Urinary bladder (tissue), 4 donors: ENCODE results near the gene AKAP12. TPM values are rescaled to one million over a fixed set of nuclear protein-coding genes. Genes with fewer than 3 reads are reported as not detected.
A peak's percentile ranks its signal among the peaks of the same experiment; 100 is the strongest.

Experiments
- DNase-seq: peaks from one replicate; pipeline ENCODE4 v3.0.0-alpha.2; 2015; ENCODE audit errors: extremely low spot score
- H3K27ac ChIP-seq: one replicate; pipeline ENCODE4 v1.5.1; 2013; ENCODE audit warnings: low read depth, mild to moderate bottlenecking, moderate library complexity
- H3K36me3 ChIP-seq: one replicate; pipeline ENCODE4 v1.6.1; 2013; ENCODE audit warnings: mild to moderate bottlenecking, moderate library complexity; ENCODE audit not compliant: insufficient read depth
- H3K4me1 ChIP-seq: one replicate; pipeline ENCODE4 v1.6.1; 2013; ENCODE audit warnings: mild to moderate bottlenecking, moderate library complexity; ENCODE audit not compliant: insufficient read depth
- H3K4me3 ChIP-seq: one replicate; pipeline ENCODE4 v1.5.1; 2013; ENCODE audit warnings: low read depth, low read length
- WGBS: extraction: QIAGEN DNeasy Blood & Tissue Kit; methylation state at CpG from one replicate; pipeline ENCODE4 v1.1.7; 2013; 5-methylcytosine and 5-hydroxymethylcytosine counted together
- polyA plus RNA-seq: library from polyadenylated mRNA; stranded (reverse); fragments of 200-250 nt; gene quantifications from one replicate; pipeline ENCODE4 v1.2.3, GENCODE V29; 2013
- total RNA-seq: library from RNA; depleted of rRNA; stranded (reverse); fragments of >200 nt; gene quantifications from one replicate; pipeline ENCODE4 v1.2.3, GENCODE V29; 2014
- donor health status: healthy with polysubstance abuse.
- donor health status: healthy.

AKAP12 gene
- total RNA-seq (226 TPM), polyA plus RNA-seq (43.3 TPM)

- peak within 1 kb of the TSS; percentile 94 for H3K27ac ChIP-seq
- no peaks in the 10 kb centered on the region for H3K36me3 ChIP-seq
- no peaks in the 10 kb centered on the region for H3K4me1 ChIP-seq
- WGBS = 18% methylated on average over 23 of the region's 23 CpGs
- DNase-seq = no peak
- H3K4me3 ChIP-seq = peak within 1 kb of the TSS; percentile 80
These were observed at the start of gene AKAP12 for GRCh38 chr6:151239603-151240035. Gene AKAP12, plus strand, starts transcription at chr6:151239967. Its CDS starts 596 bp downstream, at chr6:151240563.

- Histone ChIP-seq H3K4me1 (no peaks in the 10 kb centered on the region), H3K36me3 (no peaks in the 10 kb centered on the region), H3K27ac (no peak overlapping the region), H3K4me3 (no peak overlapping the region)
- DNase-seq = no peak
- WGBS = 78% methylated on average over 4 of the region's 4 CpGs
These were observed 48.2 kb upstream of the AKAP12 start for GRCh38 chr6:151191527-151191926.

- no peak overlapping the region for H3K4me3 ChIP-seq
- H3K36me3 ChIP-seq = no peaks in the 10 kb centered on the region
- no peaks in the 10 kb centered on the region for H3K4me1 ChIP-seq
- no peak overlapping the region for H3K27ac ChIP-seq
- DNase-seq = no peak
- WGBS = 54% methylated on average over 1 of the region's 1 CpG
These were observed 43.2 kb upstream of the AKAP12 start for GRCh38 chr6:151196555-151196954.

- Histone ChIP-seq H3K27ac (no peak overlapping the region), H3K36me3 (no peaks in the 10 kb centered on the region), H3K4me3 (no peak overlapping the region), H3K4me1 (no peaks in the 10 kb centered on the region)
- 88% methylated on average over 1 of the region's 1 CpG for WGBS
- no peak for DNase-seq
These were observed 42.2 kb upstream of the AKAP12 start for GRCh38 chr6:151197556-151197955.

GRCh38 chr6:151199991-151200390, 39.8 kb upstream of the AKAP12 start:
- 56% methylated on average over 1 of the region's 1 CpG for WGBS
- Histone ChIP-seq H3K4me1 (no peaks in the 10 kb centered on the region), H3K36me3 (no peaks in the 10 kb centered on the region), H3K27ac (no peak overlapping the region), H3K4me3 (no peak overlapping the region)
- DNase-seq = no peak

- Histone ChIP-seq H3K27ac (no peak overlapping the region), H3K36me3 (no peaks in the 10 kb centered on the region), H3K4me1 (no peaks in the 10 kb centered on the region), H3K4me3 (no peak overlapping the region)
- WGBS = 92% methylated on average over 4 of the region's 4 CpGs
- no peak for DNase-seq
These were observed 33.8 kb upstream of the AKAP12 start for GRCh38 chr6:151205721-151206600.

- H3K4me1 ChIP-seq = no peaks in the 10 kb centered on the region
- no peak overlapping the region for H3K27ac ChIP-seq
- WGBS = 98% methylated on average over 2 of the region's 2 CpGs
- no peak overlapping the region for H3K4me3 ChIP-seq
- no peak for DNase-seq
- no peaks in the 10 kb centered on the region for H3K36me3 ChIP-seq
These were observed 32.1 kb upstream of the AKAP12 start for GRCh38 chr6:151207674-151208073.

GRCh38 chr6:151209071-151209831, 30.5 kb upstream of the AKAP12 start:
- no peak overlapping the region for H3K4me3 ChIP-seq
- H3K4me1 ChIP-seq = no peaks in the 10 kb centered on the region
- no peak for DNase-seq
- H3K36me3 ChIP-seq = no peaks in the 10 kb centered on the region
- WGBS = 20% methylated on average over 11 of the region's 11 CpGs
- no peak overlapping the region for H3K27ac ChIP-seq

- no peak for DNase-seq
- no peaks in the 10 kb centered on the region for H3K36me3 ChIP-seq
- H3K27ac ChIP-seq = no peak overlapping the region
- no peak overlapping the region for H3K4me3 ChIP-seq
- 93% methylated on average over 1 of the region's 1 CpG for WGBS
- no peaks in the 10 kb centered on the region for H3K4me1 ChIP-seq
These were observed 28.7 kb upstream of the AKAP12 start for GRCh38 chr6:151211075-151211474.

GRCh38 chr6:151213352-151213751, 26.4 kb upstream of the AKAP12 start:
- no peak for DNase-seq
- Histone ChIP-seq H3K4me3 (no peak overlapping the region), H3K27ac (no peak overlapping the region), H3K36me3 (no peaks in the 10 kb centered on the region), H3K4me1 (no peaks in the 10 kb centered on the region)
- WGBS = 95% methylated on average over 5 of the region's 5 CpGs

- no peak overlapping the region for H3K4me3 ChIP-seq
- no peaks in the 10 kb centered on the region for H3K36me3 ChIP-seq
- H3K27ac ChIP-seq = no peak overlapping the region
- DNase-seq = no peak
- 79% methylated on average over 2 of the region's 2 CpGs for WGBS
- H3K4me1 ChIP-seq = no peaks in the 10 kb centered on the region
These were observed 23.8 kb upstream of the AKAP12 start for GRCh38 chr6:151215999-151216398.

GRCh38 chr6:151216804-151217203, 23.0 kb upstream of the AKAP12 start:
- no peaks in the 10 kb centered on the region for H3K4me1 ChIP-seq
- no peaks in the 10 kb centered on the region for H3K36me3 ChIP-seq
- no peak overlapping the region for H3K4me3 ChIP-seq
- WGBS = 77% methylated on average over 6 of the region's 6 CpGs
- H3K27ac ChIP-seq = no peak overlapping the region
- DNase-seq = no peak

- WGBS = 89% methylated on average over 3 of the region's 3 CpGs
These were observed 20.6 kb upstream of the AKAP12 start for GRCh38 chr6:151219192-151219591.

GRCh38 chr6:151224076-151224475, 15.7 kb upstream of the AKAP12 start:
- H3K4me1 ChIP-seq = no peaks in the 10 kb centered on the region

More at GRCh38 chr6:151219192-151219591, 20.6 kb upstream of the AKAP12 start:
- Histone ChIP-seq H3K36me3 (no peaks in the 10 kb centered on the region), H3K27ac (no peak overlapping the region), H3K4me1 (no peaks in the 10 kb centered on the region), H3K4me3 (no peak overlapping the region)
- DNase-seq = no peak

More at GRCh38 chr6:151224076-151224475, 15.7 kb upstream of the AKAP12 start:
- Histone ChIP-seq H3K36me3 (no peaks in the 10 kb centered on the region), H3K27ac (no peak overlapping the region), H3K4me3 (no peak overlapping the region)
- no peak for DNase-seq
